ENCODE measurements around the gene ARL9. TPM values are rescaled to one million over a fixed set of nuclear protein-coding genes. Genes with fewer than 3 reads are reported as not detected.
"Not testable (repeated sequence)": the region's sequence is repeated elsewhere in the genome, so short reads cannot be mapped to it uniquely, and the experiment has no call there.

The ARL9 gene, protein sequence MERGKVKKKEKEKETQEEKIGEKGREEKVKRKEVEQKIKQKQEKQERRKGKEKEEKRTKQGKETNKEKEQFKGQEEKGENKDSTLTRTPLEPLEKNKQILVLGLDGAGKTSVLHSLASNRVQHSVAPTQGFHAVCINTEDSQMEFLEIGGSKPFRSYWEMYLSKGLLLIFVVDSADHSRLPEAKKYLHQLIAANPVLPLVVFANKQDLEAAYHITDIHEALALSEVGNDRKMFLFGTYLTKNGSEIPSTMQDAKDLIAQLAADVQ
- 2.5 and 3.1 TPM in 2 replicates for total RNA-seq (2014; rRNA removed; shearing (Covaris generic))

DNA sequence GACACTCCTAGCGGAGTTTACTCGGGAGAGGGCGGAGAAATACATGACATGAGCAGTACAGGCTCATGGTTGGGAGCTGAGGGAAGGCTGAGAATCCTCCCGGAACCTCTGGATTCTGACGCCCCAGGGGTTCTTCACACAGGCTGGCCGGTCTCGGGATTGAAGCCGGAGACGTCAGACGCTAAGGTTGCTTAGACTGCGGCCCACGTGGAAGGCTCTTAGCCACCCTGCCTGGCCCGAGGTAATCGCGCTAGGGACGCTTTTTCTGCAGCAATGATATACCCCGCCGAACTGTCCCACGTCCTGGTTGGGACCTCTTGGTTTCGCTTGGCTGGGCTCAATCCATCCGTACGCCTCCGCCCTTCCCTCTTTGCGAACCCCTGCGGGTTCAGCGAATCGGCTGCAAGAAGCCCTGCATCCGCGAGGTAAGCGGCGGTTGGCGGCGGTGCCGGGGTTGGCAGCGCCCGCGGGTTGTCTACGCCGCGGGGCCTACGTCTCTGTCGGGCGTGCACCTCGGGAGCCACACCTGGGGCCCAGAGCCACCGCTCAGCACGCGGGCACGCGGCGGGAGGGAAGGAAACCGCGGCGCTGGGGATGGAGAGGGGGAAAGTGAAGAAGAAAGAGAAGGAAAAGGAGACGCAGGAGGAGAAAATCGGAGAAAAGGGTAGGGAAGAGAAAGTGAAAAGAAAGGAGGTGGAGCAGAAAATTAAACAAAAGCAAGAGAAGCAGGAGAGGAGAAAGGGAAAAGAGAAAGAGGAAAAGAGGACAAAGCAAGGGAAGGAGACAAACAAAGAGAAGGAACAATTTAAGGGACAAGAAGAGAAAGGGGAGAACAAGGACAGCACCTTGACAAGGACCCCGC, at the start of gene ARL9:
TSS of gene ARL9 (plus strand) at position 523 of the 862 bp plus-strand sequence. CDS start at position 595, 72 bp downstream.
- Histone ChIP-seq H3K4me1 (replicated peaks) (peaks cover 12% of the 10 kb centered on the region), H3K9me3 (replicated peaks) (no peaks in the 10 kb centered on the region), H3K4me3 (peak within 1 kb of the TSS; percentile 41), H3K27me3 (replicated peaks) (no peaks in the 10 kb centered on the region), H3K27ac (0 out of 2 replicates have a peak within 1 kb of the TSS, but pooled peaks have one; percentile 0), H3K36me3 (peaks cover 24% of the 10 kb centered on the region)
- peak; percentile 58 for DNase-seq (ENCODE audit: low read depth in 1 of 2, low spot score in 2 of 2)

DNA sequence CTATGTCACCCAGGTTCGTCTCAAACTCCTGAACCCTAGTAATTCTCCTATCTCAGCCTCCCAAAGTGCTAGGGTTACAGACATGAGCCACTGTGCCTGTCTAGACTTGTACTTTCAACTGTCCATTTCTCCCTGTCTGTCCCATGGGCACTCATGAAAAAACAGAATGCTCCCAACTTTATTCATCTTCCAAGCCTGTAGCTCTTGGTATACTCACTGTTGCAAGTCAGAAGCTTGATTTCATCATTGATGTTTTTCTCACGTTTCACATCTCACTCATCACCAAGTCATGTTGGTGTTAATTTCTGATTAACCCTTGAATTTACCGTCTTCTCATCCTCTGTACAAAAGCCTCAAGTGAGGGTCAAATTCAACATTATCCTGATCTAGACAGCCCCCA, 45.5 kb upstream of the ARL9 start:
- H3K9me3 ChIP-seq (replicated peaks) = no peaks in the 10 kb centered on the region
- H3K27ac ChIP-seq = no peak overlapping the region
- no peak for DNase-seq (ENCODE audit: low read depth in 1 of 2, low spot score in 2 of 2)
- no peak overlapping the region for H3K4me3 ChIP-seq
- H3K4me1 ChIP-seq (replicated peaks) = peaks cover 2% of the 10 kb centered on the region
- H3K27me3 ChIP-seq (replicated peaks) = no peaks in the 10 kb centered on the region
- H3K36me3 ChIP-seq = peaks cover 92% of the 10 kb centered on the region

DNA sequence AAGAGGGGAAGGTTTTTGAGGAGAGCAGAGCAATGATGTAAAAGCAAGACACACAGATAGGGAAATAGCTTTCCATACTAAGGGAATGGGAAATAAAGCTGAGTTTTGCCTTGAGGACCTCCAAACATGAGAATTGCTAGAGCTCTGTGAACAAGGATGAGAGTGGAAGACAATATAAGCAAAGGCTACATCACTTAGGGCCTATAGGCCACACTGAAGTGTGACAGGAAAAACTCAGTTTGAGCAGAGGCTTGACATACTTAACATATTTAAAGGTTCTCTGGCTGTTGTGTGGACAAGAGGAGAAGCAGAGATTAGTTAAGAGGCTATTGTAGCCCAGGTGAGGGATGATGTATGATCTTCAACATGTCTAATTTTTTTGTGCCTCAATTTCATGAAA, 43.4 kb upstream of the ARL9 start:
- DNase-seq (ENCODE audit: low read depth in 1 of 2, low spot score in 2 of 2) = no peak
- Histone ChIP-seq H3K9me3 (replicated peaks) (no peaks in the 10 kb centered on the region), H3K27ac (no peak overlapping the region), H3K36me3 (peaks cover 87% of the 10 kb centered on the region), H3K4me1 (replicated peaks) (peaks cover 13% of the 10 kb centered on the region), H3K4me3 (no peak overlapping the region), H3K27me3 (replicated peaks) (no peaks in the 10 kb centered on the region)

DNA sequence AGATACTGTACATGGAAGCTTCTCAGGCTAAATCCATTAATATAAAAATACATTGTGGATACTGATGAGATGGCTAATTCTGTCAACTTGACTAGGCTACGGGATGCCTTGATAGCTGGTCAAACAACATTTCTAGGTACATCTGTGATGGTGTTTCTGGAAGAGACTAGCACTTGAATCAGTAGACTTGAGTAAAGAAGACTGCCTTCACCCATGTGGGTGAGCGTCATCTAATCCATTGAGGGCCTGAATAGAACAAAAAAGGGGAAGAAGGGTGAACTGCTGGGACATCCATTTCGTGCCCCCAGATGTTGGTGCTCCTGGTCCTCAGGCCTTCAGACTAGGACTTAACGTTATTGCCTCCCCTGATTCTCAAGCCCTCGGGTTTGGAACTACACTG, 41.9 kb upstream of the ARL9 start:
- no peaks in the 10 kb centered on the region for H3K27me3 ChIP-seq (replicated peaks)
- no peak overlapping the region for H3K4me3 ChIP-seq
- peaks cover 13% of the 10 kb centered on the region for H3K4me1 ChIP-seq (replicated peaks)
- peaks cover 85% of the 10 kb centered on the region for H3K36me3 ChIP-seq
- no peak for DNase-seq (ENCODE audit: low read depth in 1 of 2, low spot score in 2 of 2)
- no peak overlapping the region for H3K27ac ChIP-seq
- H3K9me3 ChIP-seq (replicated peaks) = no peaks in the 10 kb centered on the region

DNA sequence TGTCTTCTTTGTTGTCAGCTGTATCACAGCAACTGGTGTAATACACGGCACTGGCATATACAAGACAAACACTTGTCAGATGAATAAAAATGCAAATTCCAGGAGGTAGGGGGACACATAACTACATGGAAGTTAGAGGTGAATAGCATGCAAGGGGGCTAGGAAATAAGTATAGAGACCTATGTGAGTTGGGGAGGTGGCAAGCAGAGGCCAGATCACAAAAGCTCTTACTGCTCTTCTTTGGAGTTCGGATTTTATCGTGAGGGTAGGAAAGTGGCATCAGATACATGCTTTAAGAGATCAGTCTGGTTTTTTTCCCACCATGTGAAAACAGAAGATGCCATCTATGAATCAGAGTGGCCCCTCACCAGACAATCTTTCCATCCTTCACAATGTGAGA, 41.0 kb upstream of the ARL9 start:
- DNase-seq (ENCODE audit: low read depth in 1 of 2, low spot score in 2 of 2) = no peak
- no peaks in the 10 kb centered on the region for H3K27me3 ChIP-seq (replicated peaks)
- no peak overlapping the region for H3K4me3 ChIP-seq
- peaks cover 78% of the 10 kb centered on the region for H3K36me3 ChIP-seq
- H3K9me3 ChIP-seq (replicated peaks) = no peaks in the 10 kb centered on the region
- H3K4me1 ChIP-seq (replicated peaks) = peaks cover 13% of the 10 kb centered on the region
- H3K27ac ChIP-seq = no peak overlapping the region

DNA sequence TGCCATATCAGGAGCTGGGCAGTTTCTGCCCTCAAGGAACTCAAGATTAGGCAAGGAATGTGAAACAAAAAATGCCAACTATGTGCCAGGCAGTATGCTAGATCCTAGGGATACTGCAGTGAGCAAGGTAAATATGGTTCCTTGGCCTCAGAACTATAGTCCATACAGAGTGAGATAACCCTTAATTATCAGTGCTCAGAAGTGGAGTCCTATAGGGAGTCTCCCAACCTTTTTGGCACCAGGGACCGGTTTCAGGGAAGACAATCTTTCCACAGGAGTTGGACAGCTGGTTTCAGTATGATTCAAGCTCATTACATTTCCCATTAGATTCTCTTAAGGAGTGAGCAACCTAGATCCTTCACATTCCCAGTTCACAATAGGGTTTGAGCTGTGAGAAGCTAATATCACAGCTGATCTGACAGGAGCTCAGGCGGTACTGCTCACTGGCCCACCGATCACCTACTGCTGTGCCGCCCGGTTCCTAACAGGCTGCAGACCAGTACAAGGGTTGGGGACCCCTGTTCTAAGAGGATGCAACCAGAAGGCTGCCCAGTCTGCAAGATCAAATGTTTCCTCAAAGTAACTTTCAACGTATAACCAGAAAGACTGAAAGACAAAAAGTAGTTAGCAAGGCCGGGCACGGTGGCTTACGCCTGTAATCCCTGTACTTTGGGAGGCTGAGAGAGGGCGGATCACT, 39.8 kb upstream of the ARL9 start:
- Histone ChIP-seq H3K4me1 (replicated peaks) (peaks cover 13% of the 10 kb centered on the region), H3K27me3 (replicated peaks) (no peaks in the 10 kb centered on the region), H3K9me3 (replicated peaks) (no peaks in the 10 kb centered on the region), H3K4me3 (peak overlapping the region; percentile 78), H3K36me3 (peaks cover 74% of the 10 kb centered on the region), H3K27ac (peak overlapping the region; percentile 94)
- peak in 1 of 2 experiments; percentile 19 for DNase-seq (ENCODE audit: low read depth in 1 of 2, low spot score in 2 of 2)

DNA sequence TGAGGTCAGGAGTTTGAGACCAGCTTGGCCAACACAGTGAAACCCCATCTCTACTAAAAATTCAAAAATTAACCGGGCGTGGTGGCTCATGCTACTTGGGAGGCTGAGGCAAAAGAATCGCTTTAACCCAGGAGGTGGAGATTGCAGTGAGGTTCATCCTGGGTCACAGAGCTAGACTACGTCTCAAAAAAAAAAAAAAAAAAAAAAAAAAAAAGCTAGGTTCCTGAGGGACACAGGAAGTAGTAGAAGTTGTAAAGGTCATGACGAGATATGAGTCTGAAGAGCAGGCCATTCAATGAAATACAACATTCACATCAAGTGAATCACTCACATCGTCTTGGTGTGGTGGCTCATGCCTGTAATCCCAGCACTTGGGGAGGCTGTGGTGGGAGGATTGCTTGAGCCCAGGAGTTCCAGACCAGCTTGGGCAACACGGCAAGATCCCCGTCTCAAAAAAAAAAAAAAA, 39.3 kb upstream of the ARL9 start:
- peaks cover 74% of the 10 kb centered on the region for H3K36me3 ChIP-seq
- H3K9me3 ChIP-seq (replicated peaks); H3K27me3 ChIP-seq (replicated peaks): not testable (repeated sequence)
- H3K27ac ChIP-seq = peak overlapping the region; percentile 94
- H3K4me3 ChIP-seq = peak overlapping the region; percentile 78
- DNase-seq (ENCODE audit: low read depth in 1 of 2, low spot score in 2 of 2) = peak; percentile 77 to 79
- peaks cover 13% of the 10 kb centered on the region for H3K4me1 ChIP-seq (replicated peaks)

DNA sequence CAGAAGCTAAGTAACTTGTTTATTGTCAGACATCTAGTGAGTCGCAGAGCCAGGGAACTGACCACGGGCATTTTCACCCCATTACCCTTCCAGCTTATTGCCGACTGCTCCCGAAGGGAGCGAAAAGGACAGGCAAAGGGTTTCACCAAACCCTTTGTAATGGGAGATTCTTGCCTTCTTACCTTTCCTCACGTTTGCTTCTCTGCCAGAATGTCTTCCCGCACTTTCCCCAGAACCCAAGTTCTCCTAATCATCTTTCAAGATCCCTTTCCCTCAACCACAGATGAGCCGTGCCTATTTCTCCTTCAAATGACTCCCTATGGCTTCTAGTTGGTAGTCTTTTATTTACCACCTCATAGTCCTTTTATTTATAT, 38.7 kb upstream of the ARL9 start:
- DNase-seq (ENCODE audit: low read depth in 1 of 2, low spot score in 2 of 2) = no peak
- H3K36me3 ChIP-seq = peaks cover 74% of the 10 kb centered on the region
- H3K4me1 ChIP-seq (replicated peaks) = peaks cover 13% of the 10 kb centered on the region
- H3K27ac ChIP-seq = peak overlapping the region; percentile 94
- H3K27me3 ChIP-seq (replicated peaks) = no peaks in the 10 kb centered on the region
- peak overlapping the region; percentile 78 for H3K4me3 ChIP-seq
- H3K9me3 ChIP-seq (replicated peaks) = no peaks in the 10 kb centered on the region

DNA sequence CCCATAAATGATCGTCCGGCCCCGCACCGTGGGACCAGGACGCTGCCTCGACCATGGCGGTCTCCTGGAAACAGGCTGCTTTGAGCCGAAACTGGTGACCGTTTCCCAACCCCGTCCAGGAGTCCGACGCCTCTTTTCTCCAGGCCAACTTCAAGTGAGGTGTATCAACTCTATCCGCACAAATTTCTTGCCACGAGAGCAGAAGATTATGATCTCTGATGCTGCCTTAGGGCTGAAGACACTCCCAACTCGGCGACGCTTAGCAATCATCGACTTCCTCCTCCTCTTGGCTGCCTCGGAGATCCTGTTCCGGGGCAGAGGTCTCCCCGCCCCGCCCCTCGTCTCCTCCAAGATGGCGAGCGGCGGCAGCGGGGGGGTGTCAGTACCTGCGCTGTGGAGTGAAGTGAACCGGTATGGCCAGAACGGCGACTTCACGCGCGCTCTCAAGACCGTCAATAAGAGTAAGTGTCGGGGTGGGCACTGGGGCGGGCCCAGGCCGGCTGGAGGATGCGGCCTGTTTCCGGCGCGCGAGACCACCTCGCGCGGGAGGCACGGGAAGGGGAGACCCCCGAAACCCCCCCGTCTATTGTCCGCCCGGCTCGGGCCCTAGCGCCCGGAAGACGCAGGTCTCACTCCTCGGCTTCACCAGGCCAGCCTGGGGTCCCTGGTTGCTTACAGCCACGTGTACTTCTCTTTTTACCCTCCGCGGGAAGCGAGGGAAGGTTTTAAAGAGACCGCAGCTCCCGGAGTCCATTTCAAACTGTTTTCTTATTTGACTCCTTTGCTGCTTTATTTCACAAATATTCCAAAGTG, 38.1 kb upstream of the ARL9 start, which contains the start of gene SRP72:
TSS of gene SRP72 (plus strand) at position 334 of the 813 bp plus-strand sequence. CDS start at position 353, 19 bp downstream.
- Histone ChIP-seq H3K9me3 (replicated peaks) (no peaks in the 10 kb centered on the region), H3K36me3 (peaks cover 74% of the 10 kb centered on the region), H3K4me3 (peak within 1 kb of the TSS; percentile 78), H3K27ac (peak within 1 kb of the TSS; percentile 94), H3K4me1 (replicated peaks) (peaks cover 13% of the 10 kb centered on the region), H3K27me3 (replicated peaks) (no peaks in the 10 kb centered on the region)
- peak; percentile 85 to 91 for DNase-seq (ENCODE audit: low read depth in 1 of 2, low spot score in 2 of 2)

DNA sequence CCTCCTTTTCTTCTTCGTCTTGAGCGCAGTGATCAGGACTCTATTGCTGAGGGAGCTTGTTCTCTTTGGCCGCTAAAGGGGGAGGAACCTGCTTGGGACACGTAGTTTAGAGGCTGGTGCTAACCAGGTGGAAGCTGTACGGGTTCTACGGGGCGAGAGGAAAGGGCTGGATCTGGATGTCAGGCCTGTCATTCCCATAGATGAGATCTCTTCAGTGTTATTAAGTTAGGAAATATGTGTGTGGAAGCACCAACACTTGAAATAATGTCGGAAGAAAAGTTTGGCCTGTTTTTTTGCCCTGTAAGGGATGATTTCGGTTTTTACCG, 37.5 kb upstream of the ARL9 start:
- peak overlapping the region; percentile 78 for H3K4me3 ChIP-seq
- no peaks in the 10 kb centered on the region for H3K27me3 ChIP-seq (replicated peaks)
- H3K36me3 ChIP-seq = peaks cover 74% of the 10 kb centered on the region
- peak overlapping the region; percentile 94 for H3K27ac ChIP-seq
- no peaks in the 10 kb centered on the region for H3K9me3 ChIP-seq (replicated peaks)
- peaks cover 13% of the 10 kb centered on the region for H3K4me1 ChIP-seq (replicated peaks)
- peak in 1 of 2 experiments; percentile 39 for DNase-seq (ENCODE audit: low read depth in 1 of 2, low spot score in 2 of 2)

DNA sequence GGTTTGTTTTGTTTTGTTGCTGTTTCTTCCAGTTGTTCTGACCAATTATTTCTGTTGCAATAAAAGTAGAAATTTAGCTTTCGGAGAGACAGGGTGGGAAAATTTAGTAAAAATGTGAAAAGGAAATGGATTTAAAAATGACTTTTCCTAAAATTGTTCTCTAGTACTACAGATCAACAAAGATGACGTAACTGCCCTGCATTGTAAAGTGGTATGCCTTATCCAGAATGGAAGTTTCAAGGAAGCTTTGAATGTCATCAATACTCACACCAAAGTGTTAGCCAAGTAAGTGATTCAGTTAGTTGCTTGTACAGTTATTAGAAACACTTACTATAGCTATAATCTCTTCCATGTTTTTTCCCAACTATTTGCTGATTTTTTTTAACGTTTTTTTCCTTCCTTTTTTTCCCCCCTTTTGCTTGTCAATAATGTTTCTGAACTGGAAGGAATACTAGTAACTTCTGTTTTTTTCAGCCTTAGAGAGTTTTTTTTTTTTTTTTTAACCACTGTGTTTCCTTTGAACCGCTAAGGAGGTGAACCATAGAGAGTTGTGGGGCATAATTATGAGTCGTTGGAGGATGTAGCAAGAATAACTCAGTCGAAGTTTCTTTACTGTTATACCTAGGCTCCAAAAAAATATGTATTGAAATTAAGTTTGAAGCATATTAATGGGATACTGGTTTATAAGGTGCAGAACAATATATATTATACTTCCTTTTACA, 35.9 kb upstream of the ARL9 start:
- Histone ChIP-seq H3K9me3 (replicated peaks) (no peaks in the 10 kb centered on the region), H3K27me3 (replicated peaks) (no peaks in the 10 kb centered on the region), H3K36me3 (peaks cover 74% of the 10 kb centered on the region), H3K4me3 (no peak overlapping the region), H3K27ac (no peak overlapping the region), H3K4me1 (replicated peaks) (peaks cover 13% of the 10 kb centered on the region)
- no peak for DNase-seq (ENCODE audit: low read depth in 1 of 2, low spot score in 2 of 2)

DNA sequence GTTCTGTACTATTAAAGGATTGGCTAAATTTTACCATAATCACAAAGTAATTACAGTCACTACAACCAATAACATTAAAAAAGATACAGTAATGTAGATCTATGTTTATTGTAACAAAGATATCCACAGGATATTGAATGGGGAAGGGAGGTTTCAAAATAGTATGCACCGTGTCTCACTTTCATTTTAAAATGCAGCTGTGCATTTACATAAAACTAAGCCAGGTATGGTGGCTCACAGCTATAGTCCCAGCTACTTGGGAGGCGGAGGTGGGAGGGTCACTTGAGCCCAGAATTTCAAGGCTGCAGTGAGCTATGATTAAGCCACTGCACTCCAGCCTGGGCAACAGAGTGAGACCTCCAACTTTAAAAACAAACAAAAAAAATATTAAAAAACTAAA, 29.7 kb upstream of the ARL9 start:
- no peaks in the 10 kb centered on the region for H3K27me3 ChIP-seq (replicated peaks)
- H3K4me1 ChIP-seq (replicated peaks) = no peaks in the 10 kb centered on the region
- no peak for DNase-seq (ENCODE audit: low read depth in 1 of 2, low spot score in 2 of 2)
- no peaks in the 10 kb centered on the region for H3K9me3 ChIP-seq (replicated peaks)
- H3K4me3 ChIP-seq = no peak overlapping the region
- peaks cover 87% of the 10 kb centered on the region for H3K36me3 ChIP-seq
- H3K27ac ChIP-seq = no peak overlapping the region

Data from SJSA1 (cell line).